ENCODE measurements around the gene TPTE.

DNA sequence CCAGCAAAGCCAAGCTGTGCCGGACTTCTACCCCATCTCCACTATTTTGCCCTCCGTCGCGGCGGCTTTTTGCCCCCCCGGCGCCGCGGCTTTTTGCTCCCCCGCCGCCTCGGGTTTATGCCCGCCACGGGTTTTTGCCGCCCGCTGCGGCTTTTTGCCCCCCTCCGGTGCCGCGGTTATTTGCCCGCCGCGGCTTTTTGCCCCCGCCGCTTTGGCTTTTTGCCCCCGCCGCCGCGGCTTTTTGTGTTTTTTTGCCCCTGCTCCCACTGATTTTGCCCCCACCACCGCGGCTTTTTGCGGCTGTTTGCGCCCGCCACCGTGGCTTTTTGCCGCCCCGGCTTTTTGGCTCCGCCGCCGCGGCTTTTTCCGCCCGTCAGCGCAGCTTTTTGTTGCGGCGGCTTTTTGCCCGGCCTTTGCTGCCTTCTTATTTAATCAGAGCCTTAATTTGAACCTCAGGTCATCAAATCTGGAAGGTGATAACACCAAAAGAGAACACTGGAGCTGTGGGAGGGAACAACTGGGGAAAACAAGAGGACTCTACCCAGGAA is 106.0 kb downstream of the TPTE start:
- TF ChIP-seq, protein P1, sequence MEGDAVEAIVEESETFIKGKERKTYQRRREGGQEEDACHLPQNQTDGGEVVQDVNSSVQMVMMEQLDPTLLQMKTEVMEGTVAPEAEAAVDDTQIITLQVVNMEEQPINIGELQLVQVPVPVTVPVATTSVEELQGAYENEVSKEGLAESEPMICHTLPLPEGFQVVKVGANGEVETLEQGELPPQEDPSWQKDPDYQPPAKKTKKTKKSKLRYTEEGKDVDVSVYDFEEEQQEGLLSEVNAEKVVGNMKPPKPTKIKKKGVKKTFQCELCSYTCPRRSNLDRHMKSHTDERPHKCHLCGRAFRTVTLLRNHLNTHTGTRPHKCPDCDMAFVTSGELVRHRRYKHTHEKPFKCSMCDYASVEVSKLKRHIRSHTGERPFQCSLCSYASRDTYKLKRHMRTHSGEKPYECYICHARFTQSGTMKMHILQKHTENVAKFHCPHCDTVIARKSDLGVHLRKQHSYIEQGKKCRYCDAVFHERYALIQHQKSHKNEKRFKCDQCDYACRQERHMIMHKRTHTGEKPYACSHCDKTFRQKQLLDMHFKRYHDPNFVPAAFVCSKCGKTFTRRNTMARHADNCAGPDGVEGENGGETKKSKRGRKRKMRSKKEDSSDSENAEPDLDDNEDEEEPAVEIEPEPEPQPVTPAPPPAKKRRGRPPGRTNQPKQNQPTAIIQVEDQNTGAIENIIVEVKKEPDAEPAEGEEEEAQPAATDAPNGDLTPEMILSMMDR (IDR thresholded peaks at IDR 0.05), result no peak
- TF ChIP-seq POLR2A (IDR thresholded peaks at IDR 0.05), result no peak

All from esophagus squamous epithelium (tissue), 4 donors.